ENCODE results near the gene YARS1. TPM values are rescaled to one million over a fixed set of nuclear protein-coding genes. Genes with fewer than 3 reads are reported as not detected.

YARS1 gene
- total and polyA plus RNA-seq, 2 of the 13 experiments (the other 11 are each of a cell fraction or from before 2014, with no cell fraction given) = 50.1 to 113 TPM

DNA sequence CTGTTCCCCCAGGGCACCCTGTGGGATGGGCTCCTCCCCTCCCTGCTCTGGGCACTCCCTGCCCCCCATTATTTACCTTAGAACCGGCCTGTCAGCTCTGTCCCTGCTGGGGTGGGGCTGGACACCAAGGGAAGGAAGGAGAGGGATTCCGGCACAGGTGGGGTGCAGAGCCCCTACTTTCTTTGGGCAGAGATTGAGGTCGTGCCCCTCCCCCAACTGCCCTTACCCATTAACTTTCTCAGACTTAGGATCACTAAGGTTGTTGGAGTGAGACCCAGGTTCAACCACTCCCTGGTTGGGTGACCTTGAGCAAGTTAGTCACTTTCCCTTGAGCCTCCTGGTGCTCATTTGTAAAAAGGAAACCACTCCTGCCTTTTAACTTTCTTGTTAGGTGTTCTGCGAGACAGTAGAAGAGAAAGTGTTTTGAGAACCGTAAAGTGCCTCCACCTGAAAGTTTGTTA, 57.6 kb downstream of the YARS1 start (continued):
- no peak for TF ChIP-seq PLSCR1 (CRISPR knock-in tag; IDR thresholded peaks at IDR 0.05; ENCODE audit: borderline replicate concordance)
- TF ChIP-seq HIVEP1 (CRISPR knock-in tag; IDR thresholded peaks at IDR 0.05) = no peak
- TF ChIP-seq DMAP1 (CRISPR knock-in tag; IDR thresholded peaks at IDR 0.05) = no peak
- no peak for TF ChIP-seq TMF1 (CRISPR knock-in tag; IDR thresholded peaks at IDR 0.05; ENCODE audit: low read depth)
- no peak for TF ChIP-seq ZMYM4 (CRISPR knock-in tag; IDR thresholded peaks at IDR 0.05)
- TF ChIP-seq POGZ (CRISPR knock-in tag; IDR thresholded peaks at IDR 0.05) = no peak; the same call in 1 of the 2 replicates
- TF ChIP-seq NONO (IDR thresholded peaks at IDR 0.05) = no peak
- TF ChIP-seq NONO (CRISPR knock-in tag; conservative IDR thresholded peaks at IDR 0.05) = no peak
- TF ChIP-seq, protein P1, sequence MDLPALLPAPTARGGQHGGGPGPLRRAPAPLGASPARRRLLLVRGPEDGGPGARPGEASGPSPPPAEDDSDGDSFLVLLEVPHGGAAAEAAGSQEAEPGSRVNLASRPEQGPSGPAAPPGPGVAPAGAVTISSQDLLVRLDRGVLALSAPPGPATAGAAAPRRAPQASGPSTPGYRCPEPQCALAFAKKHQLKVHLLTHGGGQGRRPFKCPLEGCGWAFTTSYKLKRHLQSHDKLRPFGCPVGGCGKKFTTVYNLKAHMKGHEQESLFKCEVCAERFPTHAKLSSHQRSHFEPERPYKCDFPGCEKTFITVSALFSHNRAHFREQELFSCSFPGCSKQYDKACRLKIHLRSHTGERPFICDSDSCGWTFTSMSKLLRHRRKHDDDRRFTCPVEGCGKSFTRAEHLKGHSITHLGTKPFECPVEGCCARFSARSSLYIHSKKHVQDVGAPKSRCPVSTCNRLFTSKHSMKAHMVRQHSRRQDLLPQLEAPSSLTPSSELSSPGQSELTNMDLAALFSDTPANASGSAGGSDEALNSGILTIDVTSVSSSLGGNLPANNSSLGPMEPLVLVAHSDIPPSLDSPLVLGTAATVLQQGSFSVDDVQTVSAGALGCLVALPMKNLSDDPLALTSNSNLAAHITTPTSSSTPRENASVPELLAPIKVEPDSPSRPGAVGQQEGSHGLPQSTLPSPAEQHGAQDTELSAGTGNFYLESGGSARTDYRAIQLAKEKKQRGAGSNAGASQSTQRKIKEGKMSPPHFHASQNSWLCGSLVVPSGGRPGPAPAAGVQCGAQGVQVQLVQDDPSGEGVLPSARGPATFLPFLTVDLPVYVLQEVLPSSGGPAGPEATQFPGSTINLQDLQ (CRISPR knock-in tag; IDR thresholded peaks at IDR 0.05) = no peak
- TF ChIP-seq HMG20A (CRISPR knock-in tag; IDR thresholded peaks at IDR 0.05; ENCODE audit: borderline replicate concordance) = no peak
- TF ChIP-seq RBM22 (optimal IDR thresholded peaks at IDR 0.05; ENCODE audit: low read length) = peak; percentile 47
- no peak for TF ChIP-seq ZBTB4 (CRISPR knock-in tag; IDR thresholded peaks at IDR 0.05; ENCODE audit: borderline replicate concordance)
- no peak for TF ChIP-seq ZNF121 (CRISPR knock-in tag; IDR thresholded peaks at IDR 0.05)
- TF ChIP-seq ZNF572 (CRISPR knock-in tag; IDR thresholded peaks at IDR 0.05) = no peak
- TF ChIP-seq SOX5 (CRISPR knock-in tag; IDR thresholded peaks at IDR 0.05; ENCODE audit: borderline replicate concordance) = no peak
- TF ChIP-seq ZNF264 (CRISPR knock-in tag; IDR thresholded peaks at IDR 0.05) = no peak
- TF ChIP-seq, protein P2, sequence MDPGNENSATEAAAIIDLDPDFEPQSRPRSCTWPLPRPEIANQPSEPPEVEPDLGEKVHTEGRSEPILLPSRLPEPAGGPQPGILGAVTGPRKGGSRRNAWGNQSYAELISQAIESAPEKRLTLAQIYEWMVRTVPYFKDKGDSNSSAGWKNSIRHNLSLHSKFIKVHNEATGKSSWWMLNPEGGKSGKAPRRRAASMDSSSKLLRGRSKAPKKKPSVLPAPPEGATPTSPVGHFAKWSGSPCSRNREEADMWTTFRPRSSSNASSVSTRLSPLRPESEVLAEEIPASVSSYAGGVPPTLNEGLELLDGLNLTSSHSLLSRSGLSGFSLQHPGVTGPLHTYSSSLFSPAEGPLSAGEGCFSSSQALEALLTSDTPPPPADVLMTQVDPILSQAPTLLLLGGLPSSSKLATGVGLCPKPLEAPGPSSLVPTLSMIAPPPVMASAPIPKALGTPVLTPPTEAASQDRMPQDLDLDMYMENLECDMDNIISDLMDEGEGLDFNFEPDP (CRISPR knock-in tag; conservative IDR thresholded peaks at IDR 0.05) = no peak
- TF ChIP-seq CAMTA2 (CRISPR knock-in tag; IDR thresholded peaks at IDR 0.05; ENCODE audit: borderline replicate concordance) = no peak
- TF ChIP-seq THRA (CRISPR knock-in tag; IDR thresholded peaks at IDR 0.05; ENCODE audit: borderline replicate concordance) = no peak
- TF ChIP-seq ZKSCAN8 (CRISPR knock-in tag; IDR thresholded peaks at IDR 0.05; ENCODE audit: borderline replicate concordance) = no peak
- TF ChIP-seq NR2F6 (IDR thresholded peaks at IDR 0.05) = no peak
- TF ChIP-seq NR2F6 (CRISPR knock-in tag; IDR thresholded peaks at IDR 0.05) = 0 out of 2 replicates have a peak, but pooled peaks have one; percentile 17
- TF ChIP-seq MBD4 (IDR thresholded peaks at IDR 0.05; ENCODE audit: borderline replicate concordance, low read length) = no peak
- no peak for TF ChIP-seq ZNF891 (CRISPR knock-in tag; IDR thresholded peaks at IDR 0.05)

Measured in HepG2 (cell line).